ENCODE measurements around the gene TEAD4.
A peak's percentile ranks its signal among the peaks of the same experiment; 100 is the strongest.

The TEAD4 gene

GRCh38 chr12:3042826-3043225 is 83.6 kb downstream of the TEAD4 start:
- no peak overlapping the region for H3K4me3 ChIP-seq (replicated peaks; ENCODE audit: low read depth, low read length)
- no peak for DNase-seq (ENCODE audit: low read depth)
- TF ChIP-seq, protein P1, sequence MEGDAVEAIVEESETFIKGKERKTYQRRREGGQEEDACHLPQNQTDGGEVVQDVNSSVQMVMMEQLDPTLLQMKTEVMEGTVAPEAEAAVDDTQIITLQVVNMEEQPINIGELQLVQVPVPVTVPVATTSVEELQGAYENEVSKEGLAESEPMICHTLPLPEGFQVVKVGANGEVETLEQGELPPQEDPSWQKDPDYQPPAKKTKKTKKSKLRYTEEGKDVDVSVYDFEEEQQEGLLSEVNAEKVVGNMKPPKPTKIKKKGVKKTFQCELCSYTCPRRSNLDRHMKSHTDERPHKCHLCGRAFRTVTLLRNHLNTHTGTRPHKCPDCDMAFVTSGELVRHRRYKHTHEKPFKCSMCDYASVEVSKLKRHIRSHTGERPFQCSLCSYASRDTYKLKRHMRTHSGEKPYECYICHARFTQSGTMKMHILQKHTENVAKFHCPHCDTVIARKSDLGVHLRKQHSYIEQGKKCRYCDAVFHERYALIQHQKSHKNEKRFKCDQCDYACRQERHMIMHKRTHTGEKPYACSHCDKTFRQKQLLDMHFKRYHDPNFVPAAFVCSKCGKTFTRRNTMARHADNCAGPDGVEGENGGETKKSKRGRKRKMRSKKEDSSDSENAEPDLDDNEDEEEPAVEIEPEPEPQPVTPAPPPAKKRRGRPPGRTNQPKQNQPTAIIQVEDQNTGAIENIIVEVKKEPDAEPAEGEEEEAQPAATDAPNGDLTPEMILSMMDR (IDR thresholded peaks at IDR 0.05; ENCODE audit: low read length, missing control alignments) = no peak

- no peak for DNase-seq (ENCODE audit: low read depth)
- no peak overlapping the region for H3K4me3 ChIP-seq (replicated peaks; ENCODE audit: low read depth, low read length)
- TF ChIP-seq, protein P1 (IDR thresholded peaks at IDR 0.05; ENCODE audit: low read length, missing control alignments) = no peak
Observed at GRCh38 chr12:3043406-3043805, 84.2 kb downstream of the TEAD4 start.

- DNase-seq (ENCODE audit: low read depth) = no peak
- no peak overlapping the region for H3K4me3 ChIP-seq (replicated peaks; ENCODE audit: low read depth, low read length)
- TF ChIP-seq, protein P1 (IDR thresholded peaks at IDR 0.05; ENCODE audit: low read length, missing control alignments) = no peak
Observed at GRCh38 chr12:3044141-3044630, 85.0 kb downstream of the TEAD4 start.

- TF ChIP-seq, protein P1 (IDR thresholded peaks at IDR 0.05; ENCODE audit: low read length, missing control alignments) = no peak
- DNase-seq (ENCODE audit: low read depth) = no peak
- no peak overlapping the region for H3K4me3 ChIP-seq (replicated peaks; ENCODE audit: low read depth, low read length)
Observed at GRCh38 chr12:3045494-3045893, 86.3 kb downstream of the TEAD4 start.

DNA sequence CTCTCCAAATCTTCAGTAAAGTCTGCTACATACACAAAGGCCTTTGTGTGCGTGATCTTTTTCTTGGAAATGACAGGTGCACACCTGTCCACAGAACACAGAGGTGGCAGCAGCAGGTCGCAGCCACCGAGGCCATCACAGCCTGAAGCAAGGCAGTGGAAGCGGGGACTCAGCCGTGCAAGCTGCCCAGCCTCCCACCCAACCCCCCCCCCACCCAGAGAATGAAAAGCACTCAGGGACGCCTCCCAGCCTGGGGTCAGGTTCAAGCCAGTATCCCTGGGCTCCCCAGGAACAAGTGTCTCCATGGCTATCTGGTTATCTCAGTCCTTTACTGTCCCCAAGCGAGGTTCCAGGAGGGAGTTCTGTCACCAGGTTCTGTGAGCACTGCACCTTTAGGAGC is 86.8 kb downstream of the TEAD4 start:
- TF ChIP-seq, protein P1 (IDR thresholded peaks at IDR 0.05; ENCODE audit: low read length, missing control alignments) = no peak
- no peak overlapping the region for H3K4me3 ChIP-seq (replicated peaks; ENCODE audit: low read depth, low read length)
- DNase-seq (ENCODE audit: low read depth) = no peak

DNA sequence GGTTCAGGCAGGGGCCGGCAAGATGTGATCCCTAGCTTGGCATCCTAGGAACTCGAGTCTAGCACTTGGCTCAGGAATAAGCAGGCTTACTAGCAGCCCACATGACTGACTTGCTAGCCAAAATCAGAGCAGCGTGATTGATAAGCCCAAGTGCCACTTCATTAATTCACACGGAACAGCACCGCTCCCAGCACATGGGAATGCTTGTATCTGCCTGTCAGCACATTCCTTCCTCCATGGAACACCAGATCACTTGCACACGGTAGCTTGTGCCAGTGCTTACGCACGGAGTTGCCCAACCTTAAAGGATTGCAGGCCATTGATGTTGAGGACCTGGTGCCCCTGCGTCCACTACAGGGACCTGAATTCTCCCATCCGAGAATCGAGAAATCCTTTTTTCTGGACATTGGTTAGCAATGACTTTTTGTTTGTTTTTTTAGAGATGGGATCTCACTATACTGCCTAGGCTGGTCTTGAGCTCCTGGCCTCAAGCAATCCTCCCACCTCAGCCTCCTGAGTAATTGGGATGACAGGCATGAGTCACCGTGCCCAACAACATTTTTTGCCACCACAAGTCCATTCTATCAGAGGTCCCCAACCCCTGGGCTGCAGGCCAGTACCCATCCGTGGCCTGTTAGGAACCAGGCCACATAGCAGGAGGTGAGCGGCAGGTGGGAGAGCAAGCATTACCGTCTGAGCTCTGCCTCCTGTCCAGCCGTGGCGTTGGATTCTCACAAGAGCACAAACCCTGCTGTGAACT is 87.4 kb downstream of the TEAD4 start:
- DNase-seq (ENCODE audit: low read depth) = peak; percentile 51
- TF ChIP-seq, protein P1 (IDR thresholded peaks at IDR 0.05; ENCODE audit: low read length, missing control alignments) = no peak
- H3K4me3 ChIP-seq (replicated peaks; ENCODE audit: low read depth, low read length) = no peak overlapping the region

GRCh38 chr12:3047961-3048360 is 88.8 kb downstream of the TEAD4 start:
- no peak for DNase-seq (ENCODE audit: low read depth)
- no peak overlapping the region for H3K4me3 ChIP-seq (replicated peaks; ENCODE audit: low read depth, low read length)
- TF ChIP-seq, protein P1 (IDR thresholded peaks at IDR 0.05; ENCODE audit: low read length, missing control alignments) = no peak
